Lower leg skin (tissue), 4 donors: ENCODE results near the gene SPAG17. TPM values are rescaled to one million over a fixed set of nuclear protein-coding genes. Genes with fewer than 3 reads are reported as not detected.

ENCODE experiments used
- DNase-seq, 2 donors: peaks; one replicate each; pipeline ENCODE4 v3.0.0-alpha.2; 2019; ENCODE audit warnings: low spot score in 2 of 2
- H3K4me3 ChIP-seq: fragments of 200-600 bp; sonication (generic); 2 replicates; pipeline ENCODE4 v1.5.1; 2017; ENCODE audit warnings: mild to moderate bottlenecking, low read depth; ENCODE audit not compliant: poor library complexity, severe bottlenecking
- CTCF ChIP-seq, 3 donors: fragments of 450-650 bp; IDR thresholded peaks; one replicate each; pipeline ENCODE4 v1.5.1; 2016; ENCODE audit warnings: antibody characterized with exemption in 3 of 3, mild to moderate bottlenecking in 3 of 3, moderate library complexity in 2 of 3
- POLR2A ChIP-seq, 2 donors: fragments of 450-650 bp; IDR thresholded peaks; one replicate each; pipeline ENCODE4 v1.6.1; 2016 to 2017; ENCODE audit warnings: antibody characterized with exemption in 2 of 2, mild to moderate bottlenecking in 1 of 2, moderate library complexity in 1 of 2
- WGBS, 2 donors: methylation state at CpG; one replicate each; pipeline ENCODE4 v1.1.5; 2018; 5-methylcytosine and 5-hydroxymethylcytosine counted together
- intact Hi-C: fragments of 100-400 bp; cut with DNase I; formaldehyde crosslinking; loops from one replicate; pipeline ENCODE4 v1.15.0; 2023; ENCODE audit warnings: low total_unique reads
- total RNA-seq, 4 donors: library from RNA; depleted of rRNA; stranded (reverse); fragments of >200 nt; gene quantifications; one replicate each; pipeline ENCODE4 v1.1.0, GENCODE V29; 2016

SPAG17 gene
- total RNA-seq, 4 donors from 2014 or later: 3.3 to 7.9 TPM; not detected in 2

- 50 to 57% methylated on average over 7 of the region's 7 CpGs for WGBS, 2 donors
- TF ChIP-seq CTCF (IDR thresholded peaks at IDR 0.05): no peak
- no peak for TF ChIP-seq POLR2A (IDR thresholded peaks at IDR 0.05)
- DNase-seq: no peak
- intact Hi-C loops: no loop called here
- H3K4me3 ChIP-seq: no peak overlapping the region
Measured at GRCh38 chr1:118144684-118145083, 40.3 kb downstream of the SPAG17 start.

- intact Hi-C loops: no loop called here
- DNase-seq: no peak
- 33 to 42% methylated on average over 2 of the region's 2 CpGs for WGBS, 2 donors
- no peak overlapping the region for H3K4me3 ChIP-seq
- TF ChIP-seq POLR2A (IDR thresholded peaks at IDR 0.05) (no peak), CTCF (IDR thresholded peaks at IDR 0.05) (no peak)
Measured at GRCh38 chr1:118143831-118144230, 41.2 kb downstream of the SPAG17 start.

GRCh38 chr1:118143121-118143520, 41.9 kb downstream of the SPAG17 start:
- WGBS, 2 donors: 75 to 79% methylated on average over 1 of the region's 1 CpG
- no peak overlapping the region for H3K4me3 ChIP-seq
- intact Hi-C loops: no loop called here
- TF ChIP-seq POLR2A (IDR thresholded peaks at IDR 0.05) (no peak), CTCF (IDR thresholded peaks at IDR 0.05) (no peak)
- DNase-seq: no peak

GRCh38 chr1:118142546-118142945, 42.5 kb downstream of the SPAG17 start:
- WGBS, 2 donors: 52 to 57% methylated on average over 3 of the region's 3 CpGs
- no peak overlapping the region for H3K4me3 ChIP-seq
- DNase-seq: no peak
- intact Hi-C loops: no loop called here
- no peak for TF ChIP-seq CTCF (IDR thresholded peaks at IDR 0.05)
- TF ChIP-seq POLR2A (IDR thresholded peaks at IDR 0.05): no peak

GRCh38 chr1:118137900-118138299, 47.1 kb downstream of the SPAG17 start:
- WGBS, 2 donors: 75 to 77% methylated on average over 3 of the region's 3 CpGs
- no peak overlapping the region for H3K4me3 ChIP-seq
- TF ChIP-seq CTCF (IDR thresholded peaks at IDR 0.05): no peak
- no peak for TF ChIP-seq POLR2A (IDR thresholded peaks at IDR 0.05)

GRCh38 chr1:118136187-118136941, 48.7 kb downstream of the SPAG17 start:
- H3K4me3 ChIP-seq: no peak overlapping the region
- intact Hi-C loops: no loop called here
- 16 to 20% methylated on average over 8 of the region's 8 CpGs for WGBS, 2 donors
- no peak for TF ChIP-seq CTCF (IDR thresholded peaks at IDR 0.05)
- no peak for TF ChIP-seq POLR2A (IDR thresholded peaks at IDR 0.05)
- DNase-seq: no peak

More at GRCh38 chr1:118137900-118138299, 47.1 kb downstream of the SPAG17 start:
- DNase-seq: no peak
- intact Hi-C loops: no loop called here
